Panc1 (cell line): ENCODE measurements around the gene CDK5R1.
A peak's percentile ranks its signal among the peaks of the same experiment; 100 is the strongest.

ENCODE experiments used
- POLR2AphosphoS5 ChIP-seq: IDR thresholded peaks from 2 replicates; pipeline ENCODE4 v1.6.1; 2012; ENCODE audit warnings: mild to moderate bottlenecking, low read depth, low read length, moderate library complexity
- TCF7L2 ChIP-seq: IDR thresholded peaks from 2 replicates; pipeline ENCODE4 v1.6.1; 2011; ENCODE audit warnings: mild to moderate bottlenecking, low read depth, low read length, inconsistent platforms
- TF ChIP-seq, protein P1 (sequence below): fragments of 450-650 bp; IDR thresholded peaks from 2 replicates; pipeline ENCODE4 v1.5.1; 2017; ENCODE audit warnings: mild to moderate bottlenecking
- TF ChIP-seq, protein P2 (sequence below), 2 experiments: IDR thresholded peaks; 2 replicates each; pipeline ENCODE4 v1.6.1; 2011 to 2012; ENCODE audit warnings: low read depth in 2 of 2, control low read depth in 1 of 2, low read length in 1 of 2, mild to moderate bottlenecking in 1 of 2, moderate library complexity in 1 of 2; ENCODE audit not compliant: insufficient read depth in 1 of 2

DNA sequence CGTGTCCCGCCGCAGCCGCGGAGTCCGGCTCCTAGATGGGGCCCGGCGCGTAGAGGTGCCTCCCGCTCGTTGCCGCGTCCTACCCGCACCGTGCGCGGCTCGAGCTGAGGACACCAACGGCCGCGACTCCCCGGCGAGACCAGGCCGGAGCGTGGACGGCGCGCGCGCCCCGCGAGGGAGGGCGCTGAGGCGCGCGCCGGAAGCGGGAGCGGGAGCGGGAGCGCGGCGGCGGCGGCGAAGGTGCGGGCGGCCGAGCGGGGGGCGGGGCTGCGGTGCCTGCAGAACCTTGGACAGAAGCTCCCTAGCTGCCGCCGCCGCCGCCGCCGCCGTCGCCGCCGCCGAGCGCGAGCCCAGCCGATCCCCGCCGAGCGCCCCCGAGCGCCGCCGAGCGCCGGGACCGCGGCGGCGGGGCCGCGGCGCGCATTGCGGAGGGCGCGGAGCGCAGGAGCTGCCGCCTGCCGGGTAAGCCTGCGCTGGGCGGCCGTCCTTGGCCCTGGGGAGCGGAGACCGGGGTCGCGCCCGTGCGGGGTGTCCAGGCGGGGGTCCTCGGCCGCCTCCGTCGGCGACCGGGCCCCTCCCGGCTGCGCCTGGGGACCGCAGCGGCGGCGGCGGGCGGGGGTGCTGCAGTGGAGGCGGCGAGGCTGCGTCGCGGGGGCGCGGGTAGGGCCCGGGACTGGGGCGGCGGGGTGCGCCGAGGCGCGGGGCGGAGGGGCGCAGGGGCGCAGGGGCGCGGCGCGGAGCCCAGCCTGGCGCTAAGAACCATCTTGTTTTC, at the start of gene CDK5R1:
- TF ChIP-seq POLR2AphosphoS5: peak; percentile 61
- TF ChIP-seq, protein P1, sequence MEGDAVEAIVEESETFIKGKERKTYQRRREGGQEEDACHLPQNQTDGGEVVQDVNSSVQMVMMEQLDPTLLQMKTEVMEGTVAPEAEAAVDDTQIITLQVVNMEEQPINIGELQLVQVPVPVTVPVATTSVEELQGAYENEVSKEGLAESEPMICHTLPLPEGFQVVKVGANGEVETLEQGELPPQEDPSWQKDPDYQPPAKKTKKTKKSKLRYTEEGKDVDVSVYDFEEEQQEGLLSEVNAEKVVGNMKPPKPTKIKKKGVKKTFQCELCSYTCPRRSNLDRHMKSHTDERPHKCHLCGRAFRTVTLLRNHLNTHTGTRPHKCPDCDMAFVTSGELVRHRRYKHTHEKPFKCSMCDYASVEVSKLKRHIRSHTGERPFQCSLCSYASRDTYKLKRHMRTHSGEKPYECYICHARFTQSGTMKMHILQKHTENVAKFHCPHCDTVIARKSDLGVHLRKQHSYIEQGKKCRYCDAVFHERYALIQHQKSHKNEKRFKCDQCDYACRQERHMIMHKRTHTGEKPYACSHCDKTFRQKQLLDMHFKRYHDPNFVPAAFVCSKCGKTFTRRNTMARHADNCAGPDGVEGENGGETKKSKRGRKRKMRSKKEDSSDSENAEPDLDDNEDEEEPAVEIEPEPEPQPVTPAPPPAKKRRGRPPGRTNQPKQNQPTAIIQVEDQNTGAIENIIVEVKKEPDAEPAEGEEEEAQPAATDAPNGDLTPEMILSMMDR: no peak
- TF ChIP-seq, protein P2, sequence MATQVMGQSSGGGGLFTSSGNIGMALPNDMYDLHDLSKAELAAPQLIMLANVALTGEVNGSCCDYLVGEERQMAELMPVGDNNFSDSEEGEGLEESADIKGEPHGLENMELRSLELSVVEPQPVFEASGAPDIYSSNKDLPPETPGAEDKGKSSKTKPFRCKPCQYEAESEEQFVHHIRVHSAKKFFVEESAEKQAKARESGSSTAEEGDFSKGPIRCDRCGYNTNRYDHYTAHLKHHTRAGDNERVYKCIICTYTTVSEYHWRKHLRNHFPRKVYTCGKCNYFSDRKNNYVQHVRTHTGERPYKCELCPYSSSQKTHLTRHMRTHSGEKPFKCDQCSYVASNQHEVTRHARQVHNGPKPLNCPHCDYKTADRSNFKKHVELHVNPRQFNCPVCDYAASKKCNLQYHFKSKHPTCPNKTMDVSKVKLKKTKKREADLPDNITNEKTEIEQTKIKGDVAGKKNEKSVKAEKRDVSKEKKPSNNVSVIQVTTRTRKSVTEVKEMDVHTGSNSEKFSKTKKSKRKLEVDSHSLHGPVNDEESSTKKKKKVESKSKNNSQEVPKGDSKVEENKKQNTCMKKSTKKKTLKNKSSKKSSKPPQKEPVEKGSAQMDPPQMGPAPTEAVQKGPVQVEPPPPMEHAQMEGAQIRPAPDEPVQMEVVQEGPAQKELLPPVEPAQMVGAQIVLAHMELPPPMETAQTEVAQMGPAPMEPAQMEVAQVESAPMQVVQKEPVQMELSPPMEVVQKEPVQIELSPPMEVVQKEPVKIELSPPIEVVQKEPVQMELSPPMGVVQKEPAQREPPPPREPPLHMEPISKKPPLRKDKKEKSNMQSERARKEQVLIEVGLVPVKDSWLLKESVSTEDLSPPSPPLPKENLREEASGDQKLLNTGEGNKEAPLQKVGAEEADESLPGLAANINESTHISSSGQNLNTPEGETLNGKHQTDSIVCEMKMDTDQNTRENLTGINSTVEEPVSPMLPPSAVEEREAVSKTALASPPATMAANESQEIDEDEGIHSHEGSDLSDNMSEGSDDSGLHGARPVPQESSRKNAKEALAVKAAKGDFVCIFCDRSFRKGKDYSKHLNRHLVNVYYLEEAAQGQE (IDR thresholded peaks at IDR 0.05; ENCODE audit: insufficient read depth in 1 of 2, low read depth in 2 of 2, low read length in 1 of 2): peak; percentile 67 to 83; a peak in 3 of 4 replicates
- no peak for TF ChIP-seq TCF7L2
